Measurements from ENCODE around the gene ADH1C. TPM values are rescaled to one million over a fixed set of nuclear protein-coding genes. Genes with fewer than 3 reads are reported as not detected.
"Not testable (repeated sequence)": the region's sequence is repeated elsewhere in the genome, so short reads cannot be mapped to it uniquely, and the experiment has no call there.

Gene ADH1C
- total RNA-seq, 2 experiments from 2014 or later = not detected

DNA sequence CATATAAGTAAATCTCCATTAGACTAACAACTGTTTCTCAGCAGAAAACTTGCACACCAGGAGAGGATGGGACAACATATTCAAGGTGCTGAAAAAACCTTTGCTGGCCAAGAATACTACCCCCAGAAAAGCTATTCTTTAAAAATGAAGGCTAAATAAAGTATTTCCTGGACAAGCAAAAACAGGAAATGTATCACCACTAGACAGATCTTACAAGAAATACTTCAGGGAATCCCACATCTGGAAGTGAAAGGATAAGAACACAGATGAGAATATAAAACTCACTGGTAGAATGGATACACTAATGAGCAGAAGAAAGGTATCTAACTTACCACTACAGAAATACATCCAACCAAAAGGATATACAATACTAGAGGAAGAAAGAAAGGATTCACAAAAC lies 27.0 kb upstream of the ADH1C start:
- H3K27ac Mint-ChIP-seq = no peak overlapping the region
- ChIA-PET CTCF (interaction anchor here (1.1 kb wide), 1 partner anchor 384 kb away, joined by 3 read pairs; the partner anchor contains the start of gene METAP1), POLR2A (no interaction called here)
- H3K4me3 Mint-ChIP-seq = no peak overlapping the region
- H3K9me3 Mint-ChIP-seq (ENCODE audit: insufficient read depth) = peaks cover 3% of the 10 kb centered on the region
- no peaks in the 10 kb centered on the region for H3K4me1 Mint-ChIP-seq (ENCODE audit: low read depth)
- no peaks in the 10 kb centered on the region for H3K36me3 Mint-ChIP-seq (ENCODE audit: low read depth)
- DNase-seq = no peak
- ATAC-seq = no peak
- no peaks in the 10 kb centered on the region for H3K27me3 Mint-ChIP-seq (ENCODE audit: low read depth)

DNA sequence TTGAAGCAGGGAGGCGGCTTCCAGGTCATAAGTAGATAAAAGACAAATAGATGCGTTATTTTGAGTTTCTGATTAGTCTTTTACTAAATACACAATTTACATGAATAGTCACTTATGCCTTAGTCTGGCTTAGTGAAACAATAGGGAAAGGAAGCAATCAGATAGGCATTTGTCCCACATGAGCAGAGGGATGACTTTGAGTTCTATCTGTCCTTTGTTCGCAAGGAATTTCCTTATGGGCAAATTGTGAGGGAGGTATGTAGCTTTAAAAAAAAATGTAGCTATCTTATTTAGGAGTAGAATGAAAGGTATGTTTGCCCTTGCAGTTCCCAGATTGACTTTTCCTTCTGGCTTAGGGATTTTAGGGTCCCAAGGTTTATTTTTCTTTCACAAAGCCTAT lies 26.3 kb upstream of the ADH1C start:
- DNase-seq (no peak), ATAC-seq (no peak)
- POLR2A ChIA-PET = no interaction called here
- CTCF ChIA-PET = no interaction called here
- H3K4me1 Mint-ChIP-seq (ENCODE audit: low read depth) = no peaks in the 10 kb centered on the region
- H3K27me3 Mint-ChIP-seq (ENCODE audit: low read depth) = no peaks in the 10 kb centered on the region
- no peak overlapping the region for H3K27ac Mint-ChIP-seq
- no peaks in the 10 kb centered on the region for H3K36me3 Mint-ChIP-seq (ENCODE audit: low read depth)
- H3K4me3 Mint-ChIP-seq = no peak overlapping the region
- peaks cover 3% of the 10 kb centered on the region for H3K9me3 Mint-ChIP-seq (ENCODE audit: insufficient read depth)

- H3K36me3 Mint-ChIP-seq (ENCODE audit: low read depth); H3K27me3 Mint-ChIP-seq (ENCODE audit: low read depth); POLR2A ChIA-PET; H3K9me3 Mint-ChIP-seq (ENCODE audit: insufficient read depth); ATAC-seq; DNase-seq; H3K27ac Mint-ChIP-seq; H3K4me3 Mint-ChIP-seq; H3K4me1 Mint-ChIP-seq (ENCODE audit: low read depth); CTCF ChIA-PET: not testable (repeated sequence)
Measured at GRCh38 chr4:99377341-99377740, 24.8 kb upstream of the ADH1C start.

DNA sequence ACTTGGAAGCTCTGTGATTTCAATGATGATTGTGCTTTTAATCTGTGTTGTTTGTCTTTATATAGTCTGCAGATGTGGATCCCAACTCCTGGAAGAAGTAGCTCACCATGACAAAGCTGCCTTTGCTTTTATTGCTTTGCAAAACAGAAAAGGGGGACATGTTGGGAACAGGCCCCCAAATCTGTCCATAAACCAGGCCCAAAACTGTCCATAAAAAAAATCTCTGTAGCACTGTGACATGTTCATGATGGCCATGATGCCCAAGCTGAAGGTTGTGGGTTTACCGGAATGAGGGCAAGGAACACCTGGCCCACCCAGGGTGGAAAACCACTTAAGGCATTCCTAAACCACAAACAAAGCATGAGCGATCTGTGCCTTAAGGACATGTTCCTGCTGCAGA lies 19.9 kb upstream of the ADH1C start:
- H3K36me3 Mint-ChIP-seq (ENCODE audit: low read depth); H3K27ac Mint-ChIP-seq; DNase-seq; POLR2A ChIA-PET; H3K27me3 Mint-ChIP-seq (ENCODE audit: low read depth); CTCF ChIA-PET; H3K4me1 Mint-ChIP-seq (ENCODE audit: low read depth); H3K4me3 Mint-ChIP-seq; ATAC-seq; H3K9me3 Mint-ChIP-seq (ENCODE audit: insufficient read depth): not testable (repeated sequence)

DNA sequence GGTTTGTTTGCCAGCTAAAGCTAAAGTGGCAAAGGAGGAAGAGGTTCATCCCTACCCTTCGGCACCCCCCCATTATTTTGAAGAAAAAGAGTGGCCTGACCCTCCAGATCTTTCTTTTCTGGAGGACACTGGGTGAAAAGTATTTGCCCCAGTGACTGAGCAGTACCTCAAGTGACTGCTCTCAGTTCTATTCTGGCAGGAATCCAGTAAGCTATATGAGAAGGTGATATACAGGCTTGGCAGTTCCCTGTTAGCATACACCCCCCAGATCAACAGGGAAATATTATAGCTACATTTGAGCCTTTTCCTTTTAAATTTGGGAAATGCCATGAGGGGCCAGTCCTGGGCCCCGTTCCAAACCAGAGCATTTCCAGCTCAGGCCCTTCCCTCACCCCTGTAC lies 15.3 kb upstream of the ADH1C start:
- CTCF ChIA-PET; H3K4me3 Mint-ChIP-seq; H3K27ac Mint-ChIP-seq; DNase-seq; H3K27me3 Mint-ChIP-seq (ENCODE audit: low read depth); H3K36me3 Mint-ChIP-seq (ENCODE audit: low read depth); H3K4me1 Mint-ChIP-seq (ENCODE audit: low read depth); ATAC-seq; POLR2A ChIA-PET; H3K9me3 Mint-ChIP-seq (ENCODE audit: insufficient read depth): not testable (repeated sequence)

DNA sequence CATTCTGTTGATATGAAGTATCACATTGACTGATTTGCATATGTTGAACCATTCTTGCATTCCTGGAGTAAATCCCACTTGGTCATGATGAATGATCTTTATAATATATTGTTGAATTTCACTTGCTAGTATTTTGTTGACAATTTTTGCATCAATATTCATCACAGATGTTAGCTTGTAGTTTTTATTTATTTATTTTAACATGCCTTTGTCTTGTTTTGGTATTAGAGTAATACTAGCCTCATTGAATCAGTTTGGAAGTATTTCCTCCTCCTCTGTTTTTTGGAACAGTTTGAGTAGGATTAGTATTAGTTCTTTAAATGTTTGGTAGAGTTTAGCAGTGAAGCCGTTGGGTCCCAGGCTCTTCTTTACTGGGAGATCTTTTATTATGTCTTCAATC lies 13.9 kb upstream of the ADH1C start:
- H3K9me3 Mint-ChIP-seq (ENCODE audit: insufficient read depth) = no peaks in the 10 kb centered on the region
- H3K36me3 Mint-ChIP-seq (ENCODE audit: low read depth) = no peaks in the 10 kb centered on the region
- no peak overlapping the region for H3K4me3 Mint-ChIP-seq
- ChIA-PET CTCF (no interaction called here), POLR2A (no interaction called here)
- no peak overlapping the region for H3K27ac Mint-ChIP-seq
- H3K4me1 Mint-ChIP-seq (ENCODE audit: low read depth) = no peaks in the 10 kb centered on the region
- DNase-seq = no peak
- ATAC-seq = no peak
- H3K27me3 Mint-ChIP-seq (ENCODE audit: low read depth) = peaks cover 4% of the 10 kb centered on the region

DNA sequence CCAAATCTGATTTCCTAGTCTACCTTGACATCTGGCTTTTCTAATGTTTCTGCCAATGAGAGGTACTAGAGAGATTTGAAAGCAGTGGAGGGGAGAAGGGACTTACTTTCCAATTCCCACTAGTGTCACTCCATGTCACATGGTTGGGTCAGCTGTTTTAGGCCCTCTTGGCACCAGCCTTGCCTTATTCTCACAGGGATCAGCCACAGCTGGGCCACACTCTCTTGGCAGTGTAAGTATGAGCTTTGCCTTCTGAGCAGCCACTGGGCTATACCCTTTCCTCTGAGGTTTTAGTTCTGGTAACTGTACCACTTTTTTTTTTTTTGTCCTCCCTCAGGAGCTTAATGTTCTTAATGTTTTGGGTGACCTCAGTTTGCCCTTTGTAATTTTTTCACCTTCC lies 10.2 kb upstream of the ADH1C start:
- POLR2A ChIA-PET = interaction anchor here (0.6 kb wide), 1 partner anchor 438 kb away, joined by 5 read pairs; no protein-coding TSS in a partner anchor
- peaks cover 3% of the 10 kb centered on the region for H3K27me3 Mint-ChIP-seq (ENCODE audit: low read depth)
- no peaks in the 10 kb centered on the region for H3K4me1 Mint-ChIP-seq (ENCODE audit: low read depth)
- no peaks in the 10 kb centered on the region for H3K36me3 Mint-ChIP-seq (ENCODE audit: low read depth)
- no peak overlapping the region for H3K4me3 Mint-ChIP-seq
- no peak overlapping the region for H3K27ac Mint-ChIP-seq
- H3K9me3 Mint-ChIP-seq (ENCODE audit: insufficient read depth) = no peaks in the 10 kb centered on the region
- DNase-seq = no peak
- ATAC-seq = no peak
- CTCF ChIA-PET = no interaction called here

GRCh38 chr4:99361899-99362275 lies 9.3 kb upstream of the ADH1C start:
- DNase-seq (no peak), ATAC-seq (no peak)
- Mint-ChIP-seq H3K27me3 (ENCODE audit: low read depth) (no peaks in the 10 kb centered on the region), H3K27ac (no peak overlapping the region), H3K4me1 (ENCODE audit: low read depth) (no peaks in the 10 kb centered on the region), H3K4me3 (no peak overlapping the region), H3K36me3 (ENCODE audit: low read depth) (no peaks in the 10 kb centered on the region), H3K9me3 (ENCODE audit: insufficient read depth) (no peaks in the 10 kb centered on the region)
- CTCF ChIA-PET = no interaction called here
- POLR2A ChIA-PET = no interaction called here

- CTCF ChIA-PET = no interaction called here
- DNase-seq (no peak), ATAC-seq (no peak)
- H3K27me3 Mint-ChIP-seq (ENCODE audit: low read depth) = no peaks in the 10 kb centered on the region
- H3K36me3 Mint-ChIP-seq (ENCODE audit: low read depth) = no peaks in the 10 kb centered on the region
- POLR2A ChIA-PET = no interaction called here
- peaks cover under 1% of the 10 kb centered on the region for H3K9me3 Mint-ChIP-seq (ENCODE audit: insufficient read depth)
- no peak overlapping the region for H3K27ac Mint-ChIP-seq
- H3K4me3 Mint-ChIP-seq = no peak overlapping the region
- H3K4me1 Mint-ChIP-seq (ENCODE audit: low read depth) = peaks cover 1% of the 10 kb centered on the region
Measured at GRCh38 chr4:99361268-99361898, 8.8 kb upstream of the ADH1C start.

DNA sequence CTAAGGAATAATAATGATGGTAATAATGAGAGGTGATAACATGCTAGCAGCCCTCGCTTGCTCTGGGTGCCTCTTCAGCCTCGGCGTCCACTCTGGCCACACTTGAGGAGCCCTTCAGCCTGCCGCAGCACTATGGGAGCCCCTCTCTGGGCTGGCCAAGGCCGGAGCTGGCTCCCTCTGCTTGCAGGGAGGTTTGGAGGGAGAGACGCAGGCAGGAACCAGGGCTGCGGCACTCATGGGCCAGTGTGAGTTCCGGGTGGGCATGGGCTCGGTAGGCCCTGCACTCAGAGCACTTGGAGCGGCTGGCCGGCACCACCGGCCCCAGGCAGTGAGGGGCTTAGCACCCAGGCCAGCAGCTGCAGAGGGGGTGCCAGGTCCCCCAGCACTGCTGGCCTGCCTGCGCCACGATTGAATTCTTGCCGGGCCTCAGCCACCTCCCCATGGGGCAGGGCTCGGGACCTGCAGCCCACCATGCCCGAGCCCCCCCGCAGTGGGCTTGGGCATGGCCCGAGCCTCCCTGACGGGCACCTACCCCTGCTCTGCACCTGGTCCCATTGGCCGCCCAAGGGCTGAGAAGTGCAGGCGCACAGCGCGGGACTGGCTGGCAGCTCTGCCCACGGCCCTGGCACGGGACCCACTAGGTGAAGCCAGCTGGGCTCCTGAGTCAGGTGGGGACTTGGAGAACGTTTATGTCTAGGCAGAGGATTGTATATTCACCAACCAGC lies 7.1 kb upstream of the ADH1C start:
- H3K4me1 Mint-ChIP-seq (ENCODE audit: low read depth) = peaks cover 5% of the 10 kb centered on the region
- DNase-seq (no peak), ATAC-seq (no peak)
- H3K27ac Mint-ChIP-seq = no peak overlapping the region
- H3K27me3 Mint-ChIP-seq (ENCODE audit: low read depth) = no peaks in the 10 kb centered on the region
- H3K9me3 Mint-ChIP-seq (ENCODE audit: insufficient read depth) = peaks cover 11% of the 10 kb centered on the region
- H3K4me3 Mint-ChIP-seq = no peak overlapping the region
- ChIA-PET CTCF (no interaction called here), POLR2A (no interaction called here)
- no peaks in the 10 kb centered on the region for H3K36me3 Mint-ChIP-seq (ENCODE audit: low read depth)

GRCh38 chr4:99357948-99358347 lies 5.4 kb upstream of the ADH1C start:
- no peak overlapping the region for H3K27ac Mint-ChIP-seq
- peaks cover 11% of the 10 kb centered on the region for H3K9me3 Mint-ChIP-seq (ENCODE audit: insufficient read depth)
- no peaks in the 10 kb centered on the region for H3K27me3 Mint-ChIP-seq (ENCODE audit: low read depth)
- H3K36me3 Mint-ChIP-seq (ENCODE audit: low read depth) = no peaks in the 10 kb centered on the region
- CTCF ChIA-PET = no interaction called here
- DNase-seq (no peak), ATAC-seq (no peak)
- POLR2A ChIA-PET = no interaction called here
- H3K4me1 Mint-ChIP-seq (ENCODE audit: low read depth) = peaks cover 5% of the 10 kb centered on the region
- no peak overlapping the region for H3K4me3 Mint-ChIP-seq

- CTCF ChIA-PET = no interaction called here
Measured at GRCh38 chr4:99356992-99357391, 4.4 kb upstream of the ADH1C start.

GRCh38 chr4:99356149-99356548 lies 3.6 kb upstream of the ADH1C start:
- peaks cover 11% of the 10 kb centered on the region for H3K9me3 Mint-ChIP-seq (ENCODE audit: insufficient read depth)
- CTCF ChIA-PET; H3K27me3 Mint-ChIP-seq (ENCODE audit: low read depth); H3K27ac Mint-ChIP-seq; H3K4me1 Mint-ChIP-seq (ENCODE audit: low read depth); DNase-seq; ATAC-seq; H3K4me3 Mint-ChIP-seq; POLR2A ChIA-PET; H3K36me3 Mint-ChIP-seq (ENCODE audit: low read depth): not testable (repeated sequence)

More at GRCh38 chr4:99356992-99357391, 4.4 kb upstream of the ADH1C start:
- POLR2A ChIA-PET = no interaction called here
- ATAC-seq (no peak), DNase-seq (no peak)
- H3K9me3 Mint-ChIP-seq (ENCODE audit: insufficient read depth) = peaks cover 11% of the 10 kb centered on the region
- H3K4me1 Mint-ChIP-seq (ENCODE audit: low read depth) = peaks cover 5% of the 10 kb centered on the region
- no peaks in the 10 kb centered on the region for H3K36me3 Mint-ChIP-seq (ENCODE audit: low read depth)
- no peak overlapping the region for H3K27ac Mint-ChIP-seq
- H3K4me3 Mint-ChIP-seq = no peak overlapping the region
- H3K27me3 Mint-ChIP-seq (ENCODE audit: low read depth) = no peaks in the 10 kb centered on the region
